Panc1 (cell line): ENCODE measurements around the gene TRDN. TPM values are rescaled to one million over a fixed set of nuclear protein-coding genes. Genes with fewer than 3 reads are reported as not detected.

Experiments used
- ATAC-seq: fragments of 200-7000 bp; cut with Tn5 transposase; 2 replicates; pipeline ENCODE4 v1.9.1; 2020; ENCODE audit warnings: mild to moderate bottlenecking, moderate library complexity
- BruUV-seq: library from RNA; stranded (reverse); fragments of 400-500 nt; replicated peaks from 2 replicates; lab custom pipeline; 2021; lab: Mats Ljungman, UMichigan
- CTCF ChIA-PET: fragments of 300-600 bp; sonication (Branson Sonifier 250); formaldehyde crosslinking; loops from one replicate; lab custom pipeline; 2022; ENCODE audit warnings: antibody characterized with exemption; lab: Charles Lee
- POLR2A ChIA-PET: fragments of 300-600 bp; sonication (Branson Sonifier 250); formaldehyde crosslinking; loops from one replicate; lab custom pipeline; 2022; ENCODE audit warnings: antibody characterized with exemption; lab: Charles Lee
- DNase-seq: peaks from one replicate; pipeline ENCODE4 v3.0.0-alpha.2; 2010; ENCODE audit warnings: low read depth, low spot score
- H3K27ac ChIP-seq: 2 replicates; pipeline ENCODE4 v1.5.1; 2011; ENCODE audit warnings: mild to moderate bottlenecking, low read length, inconsistent platforms
- H3K27me3 ChIP-seq: fragments of 200-500 bp; sonication (Bioruptor generic); 2 replicates; pipeline ENCODE4 v1.6.0; 2014; ENCODE audit warnings: low read length, inconsistent platforms; ENCODE audit not compliant: control insufficient read depth, insufficient read depth
- H3K36me3 ChIP-seq: fragments of 200-500 bp; sonication (Bioruptor generic); 2 replicates; pipeline ENCODE4 v1.5.1; 2014; ENCODE audit warnings: inconsistent platforms, mild to moderate bottlenecking, low read length, moderate library complexity; ENCODE audit not compliant: control insufficient read depth, insufficient read depth
- H3K4me1 ChIP-seq: 2 replicates; pipeline ENCODE4 v1.5.1; 2011; ENCODE audit warnings: inconsistent platforms, mild to moderate bottlenecking, low read length, moderate library complexity; ENCODE audit not compliant: control insufficient read depth, insufficient read depth
- H3K4me3 ChIP-seq, 2 experiments: 2 replicates each; pipeline ENCODE4 v1.5.1; 2011 to 2012; ENCODE audit warnings: low read depth in 2 of 2, low read length in 2 of 2, mild to moderate bottlenecking in 2 of 2, inconsistent platforms in 1 of 2, moderate library complexity in 1 of 2
- H3K9me3 ChIP-seq: fragments of 200-500 bp; sonication (Bioruptor generic); 2 replicates; pipeline ENCODE4 v1.5.1; 2014; ENCODE audit warnings: low read depth, mild to moderate bottlenecking, inconsistent platforms, low read length, moderate library complexity; ENCODE audit not compliant: control insufficient read depth, insufficient read depth
- CTCF ChIP-seq: fragments of 450-650 bp; IDR thresholded peaks from 2 replicates; pipeline ENCODE4 v1.5.1; 2017; ENCODE audit warnings: mild to moderate bottlenecking
- POLR2AphosphoS5 ChIP-seq: IDR thresholded peaks from 2 replicates; pipeline ENCODE4 v1.6.1; 2012; ENCODE audit warnings: mild to moderate bottlenecking, low read depth, low read length, moderate library complexity
- REST ChIP-seq, 2 experiments: IDR thresholded peaks; 2 replicates each; pipeline ENCODE4 v1.6.1; 2011 to 2012; ENCODE audit warnings: low read depth in 2 of 2, control low read depth in 1 of 2, low read length in 1 of 2, mild to moderate bottlenecking in 1 of 2, moderate library complexity in 1 of 2; ENCODE audit not compliant: insufficient read depth in 1 of 2
- SIN3A ChIP-seq: IDR thresholded peaks from 2 replicates; pipeline ENCODE4 v1.6.1; 2012; ENCODE audit warnings: low read depth, mild to moderate bottlenecking, low read length, moderate library complexity, borderline replicate concordance; ENCODE audit not compliant: insufficient read depth
- TCF7L2 ChIP-seq: IDR thresholded peaks from 2 replicates; pipeline ENCODE4 v1.6.1; 2011; ENCODE audit warnings: mild to moderate bottlenecking, low read depth, low read length, inconsistent platforms
- in situ Hi-C: cut with HindIII; loops from 2 replicates; pipeline ENCODE4 v1.10.0; 2016; ENCODE audit warnings: low sequenced_read_pairs, low pct_unique_long_range_greater_than_20kb
- intact Hi-C: fragments of 100-400 bp; cut with micrococcal nuclease; formaldehyde crosslinking; loops from one replicate; pipeline ENCODE4 v1.10.0; 2022; ENCODE audit not compliant: unreplicated experiment
- total RNA-seq: library from RNA; stranded (reverse); gene quantifications from one replicate; pipeline ENCODE4 v1.2.1, GENCODE V29; 2021; ENCODE audit not compliant: unreplicated experiment

TRDN gene
- total RNA-seq, 1 experiment from 2014 or later, result not detected

GRCh38 chr6:123549476-123549875 is 87.3 kb downstream of the TRDN start:
- in situ Hi-C loops, result no loop called here
- CTCF ChIA-PET, result no interaction called here

GRCh38 chr6:123547216-123547978 is 89.4 kb downstream of the TRDN start:
- Histone ChIP-seq H3K36me3 (no peaks in the 10 kb centered on the region), H3K4me3 (no peak overlapping the region), H3K27me3 (no peaks in the 10 kb centered on the region), H3K27ac (no peak overlapping the region), H3K9me3 (no peaks in the 10 kb centered on the region), H3K4me1 (no peaks in the 10 kb centered on the region)
- no TSS peak for BruUV-seq
- DNase-seq, result no peak
- in situ Hi-C loops, result no loop called here
- CTCF ChIA-PET, result no interaction called here
- ATAC-seq, result no peak
- intact Hi-C loops, result no loop called here
- TF ChIP-seq REST (IDR thresholded peaks at IDR 0.05; ENCODE audit: insufficient read depth in 1 of 2, low read depth in 2 of 2, low read length in 1 of 2), result no peak
- TF ChIP-seq SIN3A, result no peak
- TF ChIP-seq POLR2AphosphoS5, result no peak
- no peak for TF ChIP-seq TCF7L2
- TF ChIP-seq CTCF, result no peak
- POLR2A ChIA-PET, result no interaction called here

More at GRCh38 chr6:123549476-123549875, 87.3 kb downstream of the TRDN start:
- intact Hi-C loops, result no loop called here
- no peaks in the 10 kb centered on the region for H3K4me1 ChIP-seq
- TF ChIP-seq TCF7L2 (no peak), POLR2AphosphoS5 (no peak), REST (IDR thresholded peaks at IDR 0.05; ENCODE audit: insufficient read depth in 1 of 2, low read depth in 2 of 2, low read length in 1 of 2) (no peak)
- no peak for ATAC-seq
- H3K9me3 ChIP-seq, result no peaks in the 10 kb centered on the region
- H3K27ac ChIP-seq, result no peak overlapping the region
- H3K27me3 ChIP-seq, result no peaks in the 10 kb centered on the region
- H3K4me3 ChIP-seq, result no peak overlapping the region
- BruUV-seq, result no TSS peak
- H3K36me3 ChIP-seq, result no peaks in the 10 kb centered on the region
- DNase-seq, result no peak
- POLR2A ChIA-PET, result no interaction called here
